HepG2 (cell line): Measurements from ENCODE around the gene GPBAR1. TPM values are rescaled to one million over a fixed set of nuclear protein-coding genes. Genes with fewer than 3 reads are reported as not detected.
A peak's percentile ranks its signal among the peaks of the same experiment; 100 is the strongest.

Source experiments
- ATAC-seq: fragments of 200-7000 bp; cut with Tn5 transposase; 3 replicates; pipeline ENCODE4 v1.9.1; 2020; ENCODE audit warnings: mild to moderate bottlenecking, moderate library complexity
- BruUV-seq: library from RNA; stranded (reverse); fragments of 400-500 nt; replicated peaks from 2 replicates; lab custom pipeline; 2021; lab: Mats Ljungman, UMichigan
- CTCF ChIA-PET: fragments of 300-600 bp; formaldehyde crosslinking; extraction: SDS; loops from one replicate; lab custom pipeline; 2021; ENCODE audit warnings: low total read pairs, inconsistent platforms, low intra/inter-chr PET ratio; lab: Yijun Ruan, JAX
- POLR2A ChIA-PET: fragments of 350-600 bp; sonication (Branson Sonifier 250); formaldehyde crosslinking; loops from one replicate; lab custom pipeline; 2020; ENCODE audit warnings: antibody characterized with exemption, inconsistent platforms; lab: Yijun Ruan, JAX
- DNase-seq: peaks from one replicate; pipeline ENCODE4 v3.0.0-alpha.2; 2015; ENCODE audit warnings: low spot score
- FAIRE-seq: peaks from 3 replicates; lab custom pipeline; 2011; peaks lifted over from hg19 to GRCh38; lab: Jason Lieb, UNC
- H2AFZ ChIP-seq: one replicate; pipeline ENCODE4 v1.6.1; 2011; ENCODE audit warnings: low read length, inconsistent platforms
- H3K27ac ChIP-seq: fragments of 300-600 bp; 3 replicates; pipeline ENCODE4 v1.8.0; 2011; ENCODE audit warnings: mixed run types, mild to moderate bottlenecking, mixed read lengths, low read length, inconsistent platforms; ENCODE audit not compliant: insufficient read depth; ENCODE audit errors: extremely low read length
- H3K27me3 ChIP-seq, 2 experiments: fragments of 200-600 bp in 1 of 2; 2 replicates in 1 of 2; 3 replicates in 1 of 2; pipeline versions ENCODE4 v1.6.0 to v1.8.0; 2011; ENCODE audit warnings: low read length in 2 of 2, mild to moderate bottlenecking in 2 of 2, moderate library complexity in 2 of 2, inconsistent platforms in 1 of 2; ENCODE audit not compliant: insufficient read depth in 2 of 2, control insufficient read depth in 1 of 2
- H3K36me3 ChIP-seq, 2 experiments: fragments of 200-600 bp in 1 of 2; replicated peaks in 1 of 2; 2 replicates in 1 of 2; 3 replicates in 1 of 2; pipeline versions ENCODE4 v1.5.1 to v1.8.0; 2011; ENCODE audit warnings: low read length in 2 of 2, inconsistent platforms in 1 of 2; ENCODE audit not compliant: insufficient read depth in 2 of 2, control insufficient read depth in 1 of 2
- H3K4me1 ChIP-seq: 2 replicates; pipeline ENCODE4 v1.5.1; 2012; ENCODE audit warnings: low read length, inconsistent platforms; ENCODE audit not compliant: insufficient read depth
- H3K4me2 ChIP-seq: 2 replicates; pipeline ENCODE4 v1.6.0; 2011; ENCODE audit warnings: low read depth, low read length, inconsistent platforms
- H3K4me3 ChIP-seq, 3 experiments: fragments of 200-600 bp in 1 of 3; sonication (generic), shearing (Covaris generic) in 1 of 3; replicated peaks in 1 of 3; 2 replicates each; pipeline ENCODE4 v1.5.1; 2011 to 2016; ENCODE audit warnings: low read length in 3 of 3, inconsistent platforms in 2 of 3, low read depth in 2 of 3, mild to moderate bottlenecking in 2 of 3, control low read depth in 1 of 3, mixed read lengths in 1 of 3; ENCODE audit not compliant: insufficient read depth in 1 of 3
- H3K79me2 ChIP-seq: one replicate; pipeline ENCODE4 v1.6.1; 2011; ENCODE audit warnings: low read length, inconsistent platforms; ENCODE audit not compliant: insufficient read depth
- H3K9ac ChIP-seq: 2 replicates; pipeline ENCODE4 v1.6.0; 2011; ENCODE audit warnings: mild to moderate bottlenecking, low read depth, low read length, inconsistent platforms; ENCODE audit not compliant: insufficient read depth
- H3K9me3 ChIP-seq: 2 replicates; pipeline ENCODE4 v1.5.1; 2012; ENCODE audit warnings: mild to moderate bottlenecking, low read length
- H4K20me1 ChIP-seq: 2 replicates; pipeline ENCODE4 v1.6.0; 2011; ENCODE audit warnings: inconsistent platforms, mild to moderate bottlenecking, low read length, moderate library complexity; ENCODE audit not compliant: insufficient read depth
- AKAP8 ChIP-seq: sonication (generic); formaldehyde crosslinking; IDR thresholded peaks from 2 replicates; pipeline ENCODE4 v1.5.1; 2020; ENCODE audit warnings: mild to moderate bottlenecking, missing genetic modification reagents
- ATAD3A ChIP-seq: sonication (generic); formaldehyde crosslinking; IDR thresholded peaks from 2 replicates; pipeline ENCODE4 v1.4.0; 2020; ENCODE audit warnings: missing genetic modification reagents
- CHD4 ChIP-seq: fragments of 200-600 bp; sonication (generic); IDR thresholded peaks from 2 replicates; pipeline ENCODE4 v1.7.0; 2017; ENCODE audit warnings: mild to moderate bottlenecking, low read length, borderline replicate concordance
- HBP1 ChIP-seq: IDR thresholded peaks from 2 replicates; pipeline ENCODE4 v1.6.1; 2016; ENCODE audit warnings: low read depth, control low read depth
- HIVEP1 ChIP-seq: sonication (generic); formaldehyde crosslinking; IDR thresholded peaks from 2 replicates; pipeline ENCODE4 v1.4.0; 2020; ENCODE audit warnings: mild to moderate bottlenecking, missing genetic modification reagents
- KLF16 ChIP-seq, 2 experiments: sonication (generic) in 1 of 2; formaldehyde crosslinking in 1 of 2; IDR thresholded peaks; 2 replicates each; pipeline versions ENCODE4 v1.6.1 to v1.8.0; 2016 to 2023; ENCODE audit warnings: missing genetic modification reagents in 2 of 2, missing compliant biosample characterization in 1 of 2
- MLLT10 ChIP-seq: sonication (generic); formaldehyde crosslinking; IDR thresholded peaks from 2 replicates; pipeline ENCODE4 v1.4.0; 2020; ENCODE audit warnings: missing genetic modification reagents
- PCBP2 ChIP-seq: fragments of 200-400 bp; formaldehyde crosslinking; optimal IDR thresholded peaks from 2 replicates; pipeline ENCODE3; 2018; ENCODE audit warnings: low read length, low read depth; ENCODE audit not compliant: poor library complexity, severe bottlenecking
- RXRA ChIP-seq: sonication (generic); formaldehyde crosslinking; IDR thresholded peaks from 2 replicates; pipeline ENCODE4 v1.5.1; 2020; ENCODE audit warnings: missing genetic modification reagents
- SOX13 ChIP-seq, 3 experiments: fragments of 450-650 bp in 1 of 3; sonication (generic) in 1 of 3; formaldehyde crosslinking in 1 of 3; IDR thresholded peaks in 2 of 3; conservative IDR thresholded peaks in 1 of 3; 2 replicates each; pipeline versions ENCODE4 v1.5.0 to v1.6.1; 2016 to 2020; ENCODE audit warnings: antibody characterized with exemption in 1 of 3, mild to moderate bottlenecking in 1 of 3, missing compliant biosample characterization in 1 of 3, missing genetic modification reagents in 1 of 3, moderate library complexity in 1 of 3
- SPEN ChIP-seq: sonication (generic); formaldehyde crosslinking; IDR thresholded peaks from 2 replicates; pipeline ENCODE4 v1.5.1; 2020; ENCODE audit warnings: low read depth, mild to moderate bottlenecking, missing genetic modification reagents
- TARDBP ChIP-seq: sonication (generic); formaldehyde crosslinking; IDR thresholded peaks from 2 replicates; pipeline ENCODE4 v1.8.0; 2022; ENCODE audit warnings: mild to moderate bottlenecking, missing genetic modification reagents
- TOPORS ChIP-seq: sonication (generic); formaldehyde crosslinking; IDR thresholded peaks from 2 replicates; pipeline ENCODE4 v1.8.0; 2023; ENCODE audit warnings: mild to moderate bottlenecking, missing genetic modification reagents
- YEATS2 ChIP-seq: sonication (generic); formaldehyde crosslinking; IDR thresholded peaks from 2 replicates; pipeline ENCODE4 v1.4.0; 2020; ENCODE audit warnings: missing genetic modification reagents, borderline replicate concordance
- ZBTB7B ChIP-seq: sonication (generic); formaldehyde crosslinking; IDR thresholded peaks from 2 replicates; pipeline ENCODE4 v1.4.0; 2020; ENCODE audit warnings: missing genetic modification reagents
- ZMYM2 ChIP-seq: sonication (generic); formaldehyde crosslinking; IDR thresholded peaks from 2 replicates; pipeline ENCODE4 v1.8.0; 2022; ENCODE audit warnings: mild to moderate bottlenecking, missing genetic modification reagents
- ZNF615 ChIP-seq: sonication (generic); formaldehyde crosslinking; IDR thresholded peaks from 2 replicates; pipeline ENCODE4 v1.5.0; 2020; ENCODE audit warnings: mild to moderate bottlenecking, missing genetic modification reagents, borderline replicate concordance
- ZNF773 ChIP-seq: sonication (generic); formaldehyde crosslinking; IDR thresholded peaks from 2 replicates; pipeline ENCODE4 v1.4.0; 2020; ENCODE audit warnings: missing genetic modification reagents, borderline replicate concordance
- WGBS: methylation state at CpG from one replicate; pipeline ENCODE4 v1.1.6; 2017; ENCODE audit warnings: low lambda C conversion rate; 5-methylcytosine and 5-hydroxymethylcytosine counted together
- in situ Hi-C: cut with HindIII; loops from 2 replicates; pipeline ENCODE4 v1.10.0; 2017; ENCODE audit warnings: low pct_unique_long_range_greater_than_20kb; ENCODE audit not compliant: extremely low pct_ligation_motif_present
- intact Hi-C: fragments of 100-400 bp; cut with micrococcal nuclease; formaldehyde crosslinking; loops from one replicate; pipeline ENCODE4 v1.10.0; 2022; ENCODE audit not compliant: unreplicated experiment
- polyA plus RNA-seq, 8 experiments: library from polyadenylated mRNA; depleted of rRNA in 3 of 8; stranded (reverse) in 7 of 8; unstranded in 1 of 8; fragments of >200 nt; fragmentation: Illumina TruSeq in 4 of 8; extraction: Trizol in 4 of 8; gene quantifications; 2 replicates each; pipeline versions ENCODE4 v1.2.1 to v1.2.3, GENCODE V29; 2011 to 2016; ENCODE audit warnings: low read depth in 4 of 8, missing spikeins in 1 of 8, mixed read lengths in 1 of 8; ENCODE audit not compliant: insufficient read depth in 1 of 8
- total RNA-seq, 5 experiments: library from RNA; depleted of rRNA; stranded (reverse); fragments of >200 nt; fragmentation: Illumina TruSeq; extraction: Trizol; gene quantifications; 2 replicates each; pipeline ENCODE4 v1.2.3, GENCODE V29; 2016; ENCODE audit warnings: low read depth in 1 of 5
- TF ChIP-seq, protein P1 (sequence below): sonication (generic); formaldehyde crosslinking; IDR thresholded peaks from 2 replicates; pipeline ENCODE4 v1.4.0; 2020; ENCODE audit warnings: missing genetic modification reagents

Gene GPBAR1
- total and polyA plus RNA-seq, 2 of the 13 experiments (the other 11 are each of a cell fraction or from before 2014, with no cell fraction given) = 0.05 to 0.09 TPM

- ChIA-PET CTCF (no interaction called here), POLR2A (interaction anchor here (0.6 to 6.7 kb wide), 6 partner anchors 9 to 470 kb away, joined by 3 to 121 read pairs (median 3); partner anchors contain the start of genes AAMP, PNKD and TMBIM1)
- in situ Hi-C loops (no loop called here), intact Hi-C loops (loop anchor here (1.0 kb wide), 1 partner anchor 12 kb away; no protein-coding TSS in a partner anchor)
- H3K4me3 ChIP-seq = peak overlapping the region in 1 of 3 experiments; percentile 34; a peak in 1 of 6 replicates
- no peaks in the 10 kb centered on the region for H3K9me3 ChIP-seq
- H4K20me1 ChIP-seq = peaks cover 57% of the 10 kb centered on the region
- DNase-seq (no peak), ATAC-seq (peak; percentile 65), FAIRE-seq (peak; percentile 21)
- peaks cover 57% of the 10 kb centered on the region for H3K4me1 ChIP-seq
- 51% methylated on average over 16 of the region's 16 CpGs for WGBS
- no TSS peak for BruUV-seq
- peaks cover 28 to 43% of the 10 kb centered on the region in 2 experiments for H3K36me3 ChIP-seq
- peak overlapping the region; percentile 64 for H3K27ac ChIP-seq
- H2AFZ ChIP-seq = no peak overlapping the region
- peak overlapping the region; percentile 33; the same call in 1 of the 2 replicates for H3K9ac ChIP-seq
- H3K79me2 ChIP-seq = peaks cover 56% of the 10 kb centered on the region
- H3K27me3 ChIP-seq = no peaks in the 10 kb centered on the region
- H3K4me2 ChIP-seq = peak overlapping the region; percentile 48
- TF ChIP-seq ZBTB7B (CRISPR knock-in tag) (peak; percentile 62; the same call in 1 of the 2 replicates), YEATS2 (peak; percentile 46; the same call in 1 of the 2 replicates), MLLT10 (CRISPR knock-in tag) (no peak), ZMYM2 (CRISPR knock-in tag) (peak; percentile 69), RXRA (CRISPR knock-in tag) (peak; percentile 79; the same call in 1 of the 2 replicates), AKAP8 (CRISPR knock-in tag) (peak; percentile 94), ZNF773 (no peak), HIVEP1 (peak; percentile 36; the same call in 1 of the 2 replicates), CHD4 (0 out of 2 replicates have a peak, but pooled peaks have one; percentile 46), SPEN (CRISPR knock-in tag) (peak; percentile 79), PCBP2 (no peak), ZNF615 (CRISPR knock-in tag) (no peak), TOPORS (CRISPR knock-in tag) (no peak), HBP1 (CRISPR knock-in tag) (0 out of 2 replicates have a peak, but pooled peaks have one; percentile 30), ATAD3A (no peak), KLF16 (CRISPR knock-in tag; IDR thresholded peaks at IDR 0.05) (peak in 1 of 2 experiments; percentile 23; a peak in 1 of 4 replicates), SOX13 (IDR thresholded peaks at IDR 0.05) (no peak), SOX13 (CRISPR knock-in tag; conservative IDR thresholded peaks at IDR 0.05 in 1 of 2, IDR thresholded peaks at IDR 0.05 in 1 of 2) (peak in 1 of 2 experiments; percentile 27; a peak in 1 of 4 replicates), TARDBP (CRISPR knock-in tag) (0 out of 2 replicates have a peak, but pooled peaks have one; percentile 37)
- TF ChIP-seq, protein P1, sequence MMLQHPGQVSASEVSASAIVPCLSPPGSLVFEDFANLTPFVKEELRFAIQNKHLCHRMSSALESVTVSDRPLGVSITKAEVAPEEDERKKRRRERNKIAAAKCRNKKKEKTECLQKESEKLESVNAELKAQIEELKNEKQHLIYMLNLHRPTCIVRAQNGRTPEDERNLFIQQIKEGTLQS (CRISPR knock-in tag) = no peak
Observed at GRCh38 chr2:218284106-218284811, 23.4 kb downstream of the GPBAR1 start.
